Activated CD4-positive, alpha-beta T cell treated with anti-CD3 and anti-CD28 coated beads, Interleukin-2, amount 10 ng/mL, durations not matched to agents 7 days and 5 days (primary cell): Measurements from ENCODE around the gene JOSD1. TPM values are rescaled to one million over a fixed set of nuclear protein-coding genes. Genes with fewer than 3 reads are reported as not detected.

Experiments
- CTCF ChIA-PET: fragments of 350-600 bp; sonication (Branson Sonifier 250); formaldehyde crosslinking; loops from one replicate; lab custom pipeline; 2021; ENCODE audit warnings: antibody characterized with exemption; lab: Charles Lee
- POLR2A ChIA-PET: fragments of 350-600 bp; sonication (Branson Sonifier 250); formaldehyde crosslinking; loops from one replicate; lab custom pipeline; 2021; ENCODE audit warnings: antibody characterized with exemption; lab: Charles Lee
- DNase-seq: peaks from one replicate; pipeline ENCODE4 v3.0.0-alpha.2; 2020
- H3K27ac Mint-ChIP-seq: one replicate; pipeline ENCODE4 v1.8.0; 2021; ENCODE audit warnings: mild to moderate bottlenecking, moderate library complexity, mixed read lengths
- H3K27me3 Mint-ChIP-seq: one replicate; pipeline ENCODE4 v1.8.0; 2021; ENCODE audit warnings: mixed read lengths
- H3K36me3 Mint-ChIP-seq: one replicate; pipeline ENCODE4 v1.8.0; 2021; ENCODE audit warnings: low read depth, mixed read lengths
- H3K4me1 Mint-ChIP-seq: one replicate; pipeline ENCODE4 v1.8.0; 2021; ENCODE audit warnings: mixed read lengths
- H3K4me3 Mint-ChIP-seq: one replicate; pipeline ENCODE4 v1.8.0; 2021; ENCODE audit warnings: mild to moderate bottlenecking, moderate library complexity, mixed read lengths
- H3K9me3 Mint-ChIP-seq: one replicate; pipeline ENCODE4 v1.8.0; 2021; ENCODE audit warnings: mixed read lengths
- total RNA-seq, 2 experiments: library from RNA; stranded (reverse); gene quantifications; one replicate each; pipeline ENCODE4 v1.2.3, GENCODE V29; 2021

JOSD1 gene
- total RNA-seq, 2 experiments from 2014 or later, result 56.4 to 61.8 TPM

GRCh38 chr22:38697425-38698089 lies 3.2 kb downstream of the JOSD1 start:
- peaks cover 1% of the 10 kb centered on the region for H3K27me3 Mint-ChIP-seq
- peaks cover 52% of the 10 kb centered on the region for H3K36me3 Mint-ChIP-seq
- peaks cover 62% of the 10 kb centered on the region for H3K4me1 Mint-ChIP-seq
- H3K27ac Mint-ChIP-seq, result peak overlapping the region; percentile 82
- POLR2A ChIA-PET, result interaction anchor here (0.6 to 1.3 kb wide), 3 partner anchors 9 to 42 kb away, joined by 3 to 4 read pairs (median 3); partner anchors contain the start of gene TOMM22
- DNase-seq, result no peak
- no peaks in the 10 kb centered on the region for H3K9me3 Mint-ChIP-seq
- CTCF ChIA-PET, result interaction anchor here (1.9 to 2.5 kb wide), 3 partner anchors 10 to 16 kb away, joined by 5 to 21 read pairs (median 5); partner anchors contain the start of gene TOMM22
- H3K4me3 Mint-ChIP-seq, result peak overlapping the region; percentile 85

DNA sequence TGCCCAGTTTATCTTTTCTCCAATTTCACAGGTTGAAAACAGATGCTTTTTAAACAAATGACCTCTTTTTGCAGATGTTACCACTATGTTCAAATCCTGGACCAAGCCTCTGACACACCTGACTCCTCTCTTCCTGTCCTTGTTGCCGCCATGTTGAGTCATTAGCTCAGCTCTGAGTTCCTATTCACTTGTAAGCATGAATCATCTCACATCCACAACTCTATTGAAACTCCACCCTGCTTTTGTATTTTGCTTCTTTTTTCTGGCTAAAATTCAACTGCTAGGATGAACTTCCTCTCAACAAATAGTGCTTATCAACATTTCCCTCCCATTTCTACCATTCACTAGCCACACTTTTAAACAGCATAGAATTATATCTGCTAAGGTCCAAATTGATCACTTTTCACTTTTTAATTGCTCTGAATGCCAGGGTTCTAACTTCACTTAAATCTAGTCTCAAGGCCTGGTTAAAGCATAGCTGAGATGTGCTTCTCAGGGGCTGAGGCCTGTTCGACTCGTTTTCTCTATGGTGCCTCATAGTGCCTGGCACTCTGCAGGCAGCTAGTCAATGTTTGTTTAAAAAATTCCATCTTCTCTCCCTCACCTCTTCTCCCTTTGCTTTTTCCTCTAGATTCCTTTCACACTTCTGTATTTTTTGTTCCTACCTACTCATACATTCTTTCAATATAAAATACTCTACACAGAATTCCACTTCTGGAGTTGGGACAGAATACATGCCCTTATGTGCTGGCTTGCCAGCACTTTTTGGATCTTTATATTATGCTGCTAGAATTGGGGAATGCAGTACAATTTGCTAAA lies 3.9 kb downstream of the JOSD1 start:
- peaks cover 61% of the 10 kb centered on the region for H3K4me1 Mint-ChIP-seq
- H3K9me3 Mint-ChIP-seq, result no peaks in the 10 kb centered on the region
- ChIA-PET POLR2A (interaction anchor here (0.6 to 1.3 kb wide), 3 partner anchors 10 to 43 kb away, joined by 3 to 4 read pairs (median 3); partner anchors contain the start of gene TOMM22), CTCF (interaction anchor here (1.9 kb wide), 2 partner anchors 11 to 15 kb away, joined by 5 read pairs; partner anchors contain the start of gene TOMM22)
- peaks cover 56% of the 10 kb centered on the region for H3K36me3 Mint-ChIP-seq
- peak; percentile 43 for DNase-seq
- H3K27ac Mint-ChIP-seq, result peak overlapping the region; percentile 82
- H3K27me3 Mint-ChIP-seq, result peaks cover 1% of the 10 kb centered on the region
- peak overlapping the region; percentile 85 for H3K4me3 Mint-ChIP-seq

DNA sequence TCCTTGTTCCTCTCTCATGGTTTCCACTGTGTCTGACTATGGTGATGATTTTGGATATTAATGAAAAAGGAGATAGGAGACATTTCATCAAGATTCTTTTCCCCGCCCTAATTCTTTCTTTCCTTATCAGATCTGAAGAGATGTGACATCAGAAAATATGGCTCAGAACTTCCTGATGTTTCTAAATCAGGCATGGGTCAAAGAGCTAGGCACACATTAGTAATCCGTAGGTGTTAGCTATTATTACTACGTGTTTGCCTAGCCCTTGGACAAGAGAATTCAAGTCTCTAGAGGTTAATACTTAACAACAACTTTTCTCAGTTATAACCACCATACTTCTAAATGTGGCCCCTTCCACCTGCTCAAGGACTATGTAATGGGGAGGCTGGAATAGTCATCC lies 5.8 kb downstream of the JOSD1 start:
- Mint-ChIP-seq H3K4me3 (no peak overlapping the region), H3K36me3 (peaks cover 62% of the 10 kb centered on the region), H3K27me3 (no peaks in the 10 kb centered on the region), H3K4me1 (peaks cover 58% of the 10 kb centered on the region), H3K9me3 (no peaks in the 10 kb centered on the region), H3K27ac (no peak overlapping the region)
- no peak for DNase-seq
- ChIA-PET CTCF (interaction anchor here (0.6 kb wide), 2 partner anchors 39 to 337 kb away, joined by 3 to 4 read pairs; no protein-coding TSS in a partner anchor), POLR2A (no interaction called here)

- POLR2A ChIA-PET, result no interaction called here
These were observed 6.7 kb downstream of the JOSD1 start for GRCh38 chr22:38694049-38694448.

GRCh38 chr22:38689651-38690050 lies 11.1 kb downstream of the JOSD1 start:
- Mint-ChIP-seq H3K27ac (no peak overlapping the region), H3K4me3 (no peak overlapping the region), H3K9me3 (no peaks in the 10 kb centered on the region), H3K27me3 (no peaks in the 10 kb centered on the region), H3K4me1 (peaks cover 16% of the 10 kb centered on the region), H3K36me3 (peaks cover 48% of the 10 kb centered on the region)
- CTCF ChIA-PET, result interaction anchor here (2.1 kb wide), 1 partner anchor 9 kb away, joined by 5 read pairs; no protein-coding TSS in a partner anchor
- DNase-seq, result no peak
- POLR2A ChIA-PET, result no interaction called here

More at GRCh38 chr22:38694049-38694448, 6.7 kb downstream of the JOSD1 start:
- no peak for DNase-seq
- Mint-ChIP-seq H3K27me3 (no peaks in the 10 kb centered on the region), H3K4me3 (no peak overlapping the region), H3K9me3 (no peaks in the 10 kb centered on the region), H3K4me1 (peaks cover 50% of the 10 kb centered on the region), H3K27ac (no peak overlapping the region), H3K36me3 (peaks cover 55% of the 10 kb centered on the region)
- CTCF ChIA-PET, result interaction anchor here (0.6 kb wide), 2 partner anchors 9 to 476 kb away, joined by 3 read pairs; no protein-coding TSS in a partner anchor

GRCh38 chr22:38685761-38686160 lies 15.0 kb downstream of the JOSD1 start:
- H3K4me3 Mint-ChIP-seq, result no peak overlapping the region
- no peak overlapping the region for H3K27ac Mint-ChIP-seq
- peaks cover 22% of the 10 kb centered on the region for H3K4me1 Mint-ChIP-seq
- H3K27me3 Mint-ChIP-seq, result no peaks in the 10 kb centered on the region
- H3K9me3 Mint-ChIP-seq, result no peaks in the 10 kb centered on the region
- ChIA-PET POLR2A (no interaction called here), CTCF (no interaction called here)
- no peak for DNase-seq
- H3K36me3 Mint-ChIP-seq, result peaks cover 37% of the 10 kb centered on the region

GRCh38 chr22:38684895-38685294 lies 15.8 kb downstream of the JOSD1 start:
- H3K4me1 Mint-ChIP-seq, result peaks cover 24% of the 10 kb centered on the region
- H3K27me3 Mint-ChIP-seq, result no peaks in the 10 kb centered on the region
- no peaks in the 10 kb centered on the region for H3K9me3 Mint-ChIP-seq
- no peak for DNase-seq
- no peak overlapping the region for H3K27ac Mint-ChIP-seq
- POLR2A ChIA-PET, result no interaction called here
- peaks cover 35% of the 10 kb centered on the region for H3K36me3 Mint-ChIP-seq
- H3K4me3 Mint-ChIP-seq, result no peak overlapping the region
- CTCF ChIA-PET, result no interaction called here

DNA sequence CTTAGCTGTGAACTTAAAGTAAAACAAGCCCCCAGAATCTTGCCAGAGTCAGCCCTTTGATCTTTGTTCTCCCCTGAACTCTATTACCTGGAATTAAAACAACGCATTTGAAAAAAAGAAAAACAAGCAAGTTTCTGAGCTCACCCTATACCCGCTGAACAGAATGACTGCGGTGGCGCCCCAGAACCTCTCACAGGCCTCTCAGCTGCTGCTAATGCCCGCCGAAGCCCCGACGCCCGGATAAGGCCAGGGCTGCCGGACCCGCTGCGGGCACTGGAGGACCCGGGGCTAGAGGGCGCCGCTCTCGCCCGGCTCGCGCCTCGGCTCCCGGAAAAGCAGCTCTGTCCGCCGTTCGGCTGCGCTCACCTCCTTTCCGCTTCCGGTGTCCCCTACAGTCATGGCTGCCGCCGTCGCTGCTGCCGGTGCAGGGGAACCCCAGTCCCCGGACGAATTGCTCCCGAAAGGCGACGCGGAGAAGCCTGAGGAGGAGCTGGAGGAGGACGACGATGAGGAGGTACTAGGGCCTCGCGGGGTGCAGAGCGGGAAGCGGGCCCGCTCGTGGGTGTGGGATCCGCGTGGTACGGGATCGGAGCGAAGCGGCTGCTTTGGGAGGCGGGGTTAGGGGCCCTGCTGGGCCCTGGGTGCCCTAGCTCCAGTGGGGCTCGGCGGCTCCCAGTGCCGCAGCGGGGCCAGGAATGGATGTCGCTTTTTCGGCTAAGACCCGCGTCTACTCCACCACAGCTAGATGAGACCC lies 19.0 kb downstream of the JOSD1 start, which contains the start of gene TOMM22:
TOMM22 (plus strand) TSS at position 376 of the 754 bp plus-strand sequence; CDS start at position 398, 22 bp downstream.
- DNase-seq, result peak; percentile 87
- Mint-ChIP-seq H3K27me3 (no peaks in the 10 kb centered on the region), H3K4me1 (peaks cover 24% of the 10 kb centered on the region), H3K9me3 (no peaks in the 10 kb centered on the region), H3K4me3 (peak within 1 kb of the TSS; percentile 90), H3K27ac (peak within 1 kb of the TSS; percentile 92), H3K36me3 (peaks cover 19% of the 10 kb centered on the region)
- ChIA-PET CTCF (interaction anchor here (0.6 to 2.8 kb wide), 24 partner anchors 9 to 269 kb away, joined by 3 to 21 read pairs (median 4); partner anchors contain the start of gene GTPBP1), POLR2A (interaction anchor here (0.7 to 1.2 kb wide), 3 partner anchors 15 to 1653 kb away, joined by 4 to 7 read pairs (median 4); no protein-coding TSS in a partner anchor)

GRCh38 chr22:38675833-38676232 lies 24.9 kb downstream of the JOSD1 start:
- no peak overlapping the region for H3K27ac Mint-ChIP-seq
- peaks cover 15% of the 10 kb centered on the region for H3K36me3 Mint-ChIP-seq
- no peak overlapping the region for H3K4me3 Mint-ChIP-seq
- DNase-seq, result no peak
- CTCF ChIA-PET, result no interaction called here
- POLR2A ChIA-PET, result no interaction called here
- no peaks in the 10 kb centered on the region for H3K9me3 Mint-ChIP-seq
- H3K27me3 Mint-ChIP-seq, result no peaks in the 10 kb centered on the region
- H3K4me1 Mint-ChIP-seq, result peaks cover 3% of the 10 kb centered on the region

DNA sequence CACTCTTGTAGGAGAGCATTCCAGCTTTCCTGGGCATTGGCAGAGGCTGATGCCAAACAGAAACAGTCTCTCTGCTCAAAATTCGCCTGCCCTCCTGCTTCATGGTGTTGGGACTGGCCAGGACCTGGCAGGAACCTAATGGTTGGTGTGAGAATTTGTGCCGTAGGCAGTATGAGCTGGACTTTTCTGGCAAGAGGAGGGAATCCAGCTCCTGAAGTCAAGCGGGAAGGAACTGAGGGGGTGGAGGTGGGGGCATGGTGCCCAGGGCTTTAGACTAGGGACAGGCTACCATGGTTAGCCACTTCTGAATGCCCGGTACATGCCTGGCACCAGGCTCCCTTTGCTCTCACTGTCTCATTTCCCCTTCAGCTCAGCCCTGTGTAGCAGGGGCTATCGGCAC lies 25.9 kb downstream of the JOSD1 start:
- CTCF ChIA-PET, result no interaction called here

GRCh38 chr22:38657045-38657909 lies 43.5 kb downstream of the JOSD1 start:
- no peaks in the 10 kb centered on the region for H3K9me3 Mint-ChIP-seq
- peaks cover 21% of the 10 kb centered on the region for H3K4me1 Mint-ChIP-seq
- POLR2A ChIA-PET, result interaction anchor here (0.5 to 0.6 kb wide), 2 partner anchors 94 to 862 kb away, joined by 3 read pairs; no protein-coding TSS in a partner anchor
- H3K27me3 Mint-ChIP-seq, result no peaks in the 10 kb centered on the region
- CTCF ChIA-PET, result interaction anchor here (1.3 to 1.4 kb wide), 2 partner anchors 24 to 216 kb away, joined by 3 read pairs; partner anchors contain the start of gene TOMM22
- peak; percentile 54 for DNase-seq
- H3K4me3 Mint-ChIP-seq, result peak overlapping the region; percentile 91
- H3K36me3 Mint-ChIP-seq, result no peaks in the 10 kb centered on the region
- peak overlapping the region; percentile 98 for H3K27ac Mint-ChIP-seq

More for the DNA sequence above, 25.9 kb downstream of the JOSD1 start:
- no peak overlapping the region for H3K4me3 Mint-ChIP-seq
- H3K9me3 Mint-ChIP-seq, result no peaks in the 10 kb centered on the region
- DNase-seq, result no peak
- H3K36me3 Mint-ChIP-seq, result peaks cover 15% of the 10 kb centered on the region
- H3K27me3 Mint-ChIP-seq, result no peaks in the 10 kb centered on the region
- POLR2A ChIA-PET, result no interaction called here
- H3K4me1 Mint-ChIP-seq, result no peaks in the 10 kb centered on the region
- H3K27ac Mint-ChIP-seq, result no peak overlapping the region
